Calu3 (cell line): Measurements from ENCODE around the gene MAP4K3. TPM values are rescaled to one million over a fixed set of nuclear protein-coding genes. Genes with fewer than 3 reads are reported as not detected.
A peak's percentile ranks its signal among the peaks of the same experiment; 100 is the strongest.

Source experiments
- BruUV-seq: library from RNA; stranded (reverse); fragments of 400-500 nt; replicated peaks from 2 replicates; lab custom pipeline; 2021; lab: Mats Ljungman, UMichigan
- CTCF ChIA-PET: fragments of 300-600 bp; sonication (Branson Sonifier 250); formaldehyde crosslinking; loops from one replicate; lab custom pipeline; 2022; ENCODE audit warnings: antibody characterized with exemption; lab: Charles Lee
- DNase-seq: peaks from one replicate; pipeline ENCODE4 v3.0.0; 2022
- H3K27ac Mint-ChIP-seq: one replicate; pipeline ENCODE4 v1.8.0; 2022; ENCODE audit warnings: mixed read lengths; ENCODE audit not compliant: unreplicated experiment
- H3K27me3 Mint-ChIP-seq: one replicate; pipeline ENCODE4 v1.8.0; 2022; ENCODE audit warnings: mixed read lengths; ENCODE audit not compliant: unreplicated experiment
- H3K36me3 Mint-ChIP-seq: one replicate; pipeline ENCODE4 v1.8.0; 2022; ENCODE audit warnings: mild to moderate bottlenecking, moderate library complexity, mixed read lengths; ENCODE audit not compliant: insufficient read depth, unreplicated experiment
- H3K4me1 Mint-ChIP-seq: one replicate; pipeline ENCODE4 v1.8.0; 2022; ENCODE audit warnings: mild to moderate bottlenecking, low read depth, mixed read lengths; ENCODE audit not compliant: unreplicated experiment
- H3K4me3 Mint-ChIP-seq: one replicate; pipeline ENCODE4 v1.8.0; 2022; ENCODE audit warnings: mild to moderate bottlenecking, low read depth, moderate library complexity, mixed read lengths; ENCODE audit not compliant: unreplicated experiment
- H3K9me3 Mint-ChIP-seq: one replicate; pipeline ENCODE4 v1.8.0; 2022; ENCODE audit warnings: low read depth, mixed read lengths; ENCODE audit not compliant: unreplicated experiment
- intact Hi-C: fragments of 100-400 bp; cut with micrococcal nuclease; formaldehyde crosslinking; loops from one replicate; pipeline ENCODE4 v1.10.0; 2022; ENCODE audit not compliant: unreplicated experiment
- total RNA-seq: library from RNA; stranded (reverse); gene quantifications from 2 replicates; pipeline ENCODE4 v1.2.3, GENCODE V29; 2022
- TF ChIP-seq, protein P1 (sequence below): fragments of 200-600 bp; IDR thresholded peaks from one replicate; pipeline ENCODE4 v1.8.0; 2022; ENCODE audit warnings: antibody characterized with exemption; ENCODE audit not compliant: unreplicated experiment

Gene MAP4K3
- total RNA-seq, 1 experiment from 2014 or later = 30.7 TPM

DNA sequence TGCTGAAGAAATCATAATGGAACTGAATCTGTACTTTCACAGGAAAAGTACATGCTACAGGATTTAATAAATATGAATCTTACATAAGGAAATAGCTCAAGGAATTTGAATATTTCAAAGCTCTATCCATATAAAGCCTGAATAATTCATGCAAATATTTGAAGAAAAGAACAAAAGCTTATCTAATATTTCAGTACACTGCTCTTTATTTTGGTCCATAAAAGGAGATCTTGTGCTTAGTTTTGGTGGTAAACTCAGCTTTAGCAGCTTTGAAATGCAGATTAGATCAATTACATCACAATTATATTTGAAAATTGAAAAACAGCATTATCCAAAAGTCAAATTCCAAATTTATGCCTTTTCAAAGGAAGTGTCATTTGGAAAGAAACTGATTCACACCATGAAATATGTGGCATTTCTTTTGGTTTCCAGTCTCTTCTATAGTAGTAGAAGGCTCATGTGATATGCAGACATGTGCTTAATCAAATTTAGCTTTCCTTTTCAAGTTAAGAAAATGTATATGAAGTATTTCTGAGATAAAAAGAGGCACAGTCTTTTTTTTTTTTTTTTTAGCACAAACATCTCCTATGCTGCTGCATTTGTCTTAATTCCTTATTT is 42.1 kb upstream of the MAP4K3 start:
- Mint-ChIP-seq H3K36me3 (no peaks in the 10 kb centered on the region), H3K4me1 (peaks cover 11% of the 10 kb centered on the region), H3K4me3 (no peak overlapping the region), H3K27me3 (no peaks in the 10 kb centered on the region), H3K9me3 (no peaks in the 10 kb centered on the region), H3K27ac (no peak overlapping the region)
- intact Hi-C loops = no loop called here
- BruUV-seq = no TSS peak
- CTCF ChIA-PET = interaction anchor here (0.5 to 1.3 kb wide), 3 partner anchors 9 to 11 kb away, joined by 3 read pairs; no protein-coding TSS in a partner anchor
- TF ChIP-seq, protein P1, sequence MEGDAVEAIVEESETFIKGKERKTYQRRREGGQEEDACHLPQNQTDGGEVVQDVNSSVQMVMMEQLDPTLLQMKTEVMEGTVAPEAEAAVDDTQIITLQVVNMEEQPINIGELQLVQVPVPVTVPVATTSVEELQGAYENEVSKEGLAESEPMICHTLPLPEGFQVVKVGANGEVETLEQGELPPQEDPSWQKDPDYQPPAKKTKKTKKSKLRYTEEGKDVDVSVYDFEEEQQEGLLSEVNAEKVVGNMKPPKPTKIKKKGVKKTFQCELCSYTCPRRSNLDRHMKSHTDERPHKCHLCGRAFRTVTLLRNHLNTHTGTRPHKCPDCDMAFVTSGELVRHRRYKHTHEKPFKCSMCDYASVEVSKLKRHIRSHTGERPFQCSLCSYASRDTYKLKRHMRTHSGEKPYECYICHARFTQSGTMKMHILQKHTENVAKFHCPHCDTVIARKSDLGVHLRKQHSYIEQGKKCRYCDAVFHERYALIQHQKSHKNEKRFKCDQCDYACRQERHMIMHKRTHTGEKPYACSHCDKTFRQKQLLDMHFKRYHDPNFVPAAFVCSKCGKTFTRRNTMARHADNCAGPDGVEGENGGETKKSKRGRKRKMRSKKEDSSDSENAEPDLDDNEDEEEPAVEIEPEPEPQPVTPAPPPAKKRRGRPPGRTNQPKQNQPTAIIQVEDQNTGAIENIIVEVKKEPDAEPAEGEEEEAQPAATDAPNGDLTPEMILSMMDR = no peak
- no peak for DNase-seq

DNA sequence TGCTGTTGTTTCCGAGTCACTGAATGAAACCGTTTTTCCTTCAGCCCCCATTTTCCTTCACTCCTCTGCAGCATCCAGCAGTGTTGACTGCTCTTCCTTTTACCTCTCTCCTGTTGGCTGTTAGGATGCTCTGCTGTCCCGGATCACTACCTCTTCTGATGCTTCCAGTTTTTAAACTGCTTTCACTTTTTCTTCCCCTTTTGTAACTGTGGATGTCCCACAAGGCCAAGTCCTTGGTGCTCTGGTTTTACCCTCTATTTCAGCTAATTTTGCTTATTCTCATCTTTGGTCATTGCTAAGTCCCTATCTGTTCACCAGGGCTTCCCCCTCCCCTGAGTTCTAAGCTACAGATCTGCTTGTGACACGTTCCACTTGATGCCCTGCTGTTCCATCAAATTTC is 39.4 kb upstream of the MAP4K3 start:
- Mint-ChIP-seq H3K36me3 (no peaks in the 10 kb centered on the region), H3K27ac (no peak overlapping the region), H3K4me1 (no peaks in the 10 kb centered on the region), H3K9me3 (no peaks in the 10 kb centered on the region), H3K4me3 (no peak overlapping the region), H3K27me3 (no peaks in the 10 kb centered on the region)
- CTCF ChIA-PET = no interaction called here
- no peak for DNase-seq
- intact Hi-C loops = no loop called here
- BruUV-seq = no TSS peak
- TF ChIP-seq, protein P1 = no peak

DNA sequence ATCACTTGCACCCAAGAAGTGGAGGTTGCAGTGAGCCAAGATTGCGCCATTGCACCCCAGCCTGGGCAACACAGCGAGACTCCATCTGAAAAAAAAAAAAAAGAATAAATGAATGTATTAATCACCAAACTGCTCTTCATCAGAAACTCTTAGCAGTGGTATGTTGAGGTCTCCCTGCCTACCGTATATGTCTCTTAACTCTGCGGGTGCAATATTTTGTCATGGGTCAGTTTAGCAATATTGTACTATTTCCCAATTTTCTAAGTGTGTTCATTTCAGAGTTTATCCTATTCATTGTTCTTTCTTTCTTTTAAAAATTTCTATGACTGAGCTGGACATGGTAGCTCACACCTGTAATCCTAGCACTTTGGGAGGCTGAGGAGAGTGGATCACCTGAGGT is 37.9 kb upstream of the MAP4K3 start:
- BruUV-seq = TSS peak; percentile 7
- CTCF ChIA-PET = interaction anchor here (0.6 to 0.8 kb wide), 2 partner anchors 36 to 80 kb away, joined by 3 read pairs; no protein-coding TSS in a partner anchor

DNA sequence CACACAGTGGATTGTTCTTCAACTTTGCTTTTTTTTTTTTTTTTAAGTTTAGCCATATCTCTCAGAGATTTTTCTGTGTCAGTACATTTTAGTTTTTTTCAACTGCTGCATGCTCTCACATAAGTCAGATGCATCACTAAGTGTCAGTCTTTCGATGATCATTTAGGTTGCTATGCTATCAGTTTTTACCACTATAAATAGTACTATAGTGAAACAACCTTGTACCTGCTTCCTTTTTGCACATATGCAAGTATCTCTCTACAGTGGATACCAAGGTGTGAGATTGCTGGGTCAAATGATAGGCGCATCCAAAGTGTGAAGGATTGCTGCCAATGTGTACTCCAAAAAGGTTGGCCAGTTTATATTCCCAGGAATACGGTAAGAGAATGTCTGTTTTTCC is 33.5 kb upstream of the MAP4K3 start:
- intact Hi-C loops = no loop called here

More for the DNA sequence above, 37.9 kb upstream of the MAP4K3 start:
- no peaks in the 10 kb centered on the region for H3K27me3 Mint-ChIP-seq
- no peaks in the 10 kb centered on the region for H3K36me3 Mint-ChIP-seq
- TF ChIP-seq, protein P1 = no peak
- intact Hi-C loops = no loop called here
- peaks cover 12% of the 10 kb centered on the region for H3K4me1 Mint-ChIP-seq
- no peak overlapping the region for H3K27ac Mint-ChIP-seq
- DNase-seq = no peak
- H3K4me3 Mint-ChIP-seq = no peak overlapping the region
- H3K9me3 Mint-ChIP-seq = no peaks in the 10 kb centered on the region

More for the DNA sequence above, 33.5 kb upstream of the MAP4K3 start:
- BruUV-seq = no TSS peak
- no peak overlapping the region for H3K4me3 Mint-ChIP-seq
- peaks cover 11% of the 10 kb centered on the region for H3K36me3 Mint-ChIP-seq
- no peaks in the 10 kb centered on the region for H3K9me3 Mint-ChIP-seq
- no peak for DNase-seq
- H3K27ac Mint-ChIP-seq = no peak overlapping the region
- no peaks in the 10 kb centered on the region for H3K27me3 Mint-ChIP-seq
- TF ChIP-seq, protein P1 = no peak
- CTCF ChIA-PET = no interaction called here
- peaks cover 50% of the 10 kb centered on the region for H3K4me1 Mint-ChIP-seq
